HepG2 (cell line): Measurements from ENCODE around the gene MLN. TPM values are rescaled to one million over a fixed set of nuclear protein-coding genes. Genes with fewer than 3 reads are reported as not detected.

ENCODE experiments used
- ATAC-seq: fragments of 200-7000 bp; cut with Tn5 transposase; 3 replicates; pipeline ENCODE4 v1.9.1; 2020; ENCODE audit warnings: mild to moderate bottlenecking, moderate library complexity
- BruUV-seq: library from RNA; stranded (reverse); fragments of 400-500 nt; replicated peaks from 2 replicates; lab custom pipeline; 2021; lab: Mats Ljungman, UMichigan
- CTCF ChIA-PET: fragments of 300-600 bp; formaldehyde crosslinking; extraction: SDS; loops from one replicate; lab custom pipeline; 2021; ENCODE audit warnings: low total read pairs, inconsistent platforms, low intra/inter-chr PET ratio; lab: Yijun Ruan, JAX
- POLR2A ChIA-PET: fragments of 350-600 bp; sonication (Branson Sonifier 250); formaldehyde crosslinking; loops from one replicate; lab custom pipeline; 2020; ENCODE audit warnings: antibody characterized with exemption, inconsistent platforms; lab: Yijun Ruan, JAX
- DNase-seq: peaks from one replicate; pipeline ENCODE4 v3.0.0-alpha.2; 2015; ENCODE audit warnings: low spot score
- FAIRE-seq: peaks from 3 replicates; lab custom pipeline; 2011; peaks lifted over from hg19 to GRCh38; lab: Jason Lieb, UNC
- H2AFZ ChIP-seq: one replicate; pipeline ENCODE4 v1.6.1; 2011; ENCODE audit warnings: low read length, inconsistent platforms
- H3K27ac ChIP-seq: fragments of 300-600 bp; 3 replicates; pipeline ENCODE4 v1.8.0; 2011; ENCODE audit warnings: mixed run types, mild to moderate bottlenecking, mixed read lengths, low read length, inconsistent platforms; ENCODE audit not compliant: insufficient read depth; ENCODE audit errors: extremely low read length
- H3K27me3 ChIP-seq, 2 experiments: fragments of 200-600 bp in 1 of 2; 2 replicates in 1 of 2; 3 replicates in 1 of 2; pipeline versions ENCODE4 v1.6.0 to v1.8.0; 2011; ENCODE audit warnings: low read length in 2 of 2, mild to moderate bottlenecking in 2 of 2, moderate library complexity in 2 of 2, inconsistent platforms in 1 of 2; ENCODE audit not compliant: insufficient read depth in 2 of 2, control insufficient read depth in 1 of 2
- H3K36me3 ChIP-seq, 2 experiments: fragments of 200-600 bp in 1 of 2; replicated peaks in 1 of 2; 2 replicates in 1 of 2; 3 replicates in 1 of 2; pipeline versions ENCODE4 v1.5.1 to v1.8.0; 2011; ENCODE audit warnings: low read length in 2 of 2, inconsistent platforms in 1 of 2; ENCODE audit not compliant: insufficient read depth in 2 of 2, control insufficient read depth in 1 of 2
- H3K4me1 ChIP-seq: 2 replicates; pipeline ENCODE4 v1.5.1; 2012; ENCODE audit warnings: low read length, inconsistent platforms; ENCODE audit not compliant: insufficient read depth
- H3K4me2 ChIP-seq: 2 replicates; pipeline ENCODE4 v1.6.0; 2011; ENCODE audit warnings: low read depth, low read length, inconsistent platforms
- H3K4me3 ChIP-seq, 3 experiments: fragments of 200-600 bp in 1 of 3; sonication (generic), shearing (Covaris generic) in 1 of 3; replicated peaks in 1 of 3; 2 replicates each; pipeline ENCODE4 v1.5.1; 2011 to 2016; ENCODE audit warnings: low read length in 3 of 3, inconsistent platforms in 2 of 3, low read depth in 2 of 3, mild to moderate bottlenecking in 2 of 3, control low read depth in 1 of 3, mixed read lengths in 1 of 3; ENCODE audit not compliant: insufficient read depth in 1 of 3
- H3K79me2 ChIP-seq: one replicate; pipeline ENCODE4 v1.6.1; 2011; ENCODE audit warnings: low read length, inconsistent platforms; ENCODE audit not compliant: insufficient read depth
- H3K9ac ChIP-seq: 2 replicates; pipeline ENCODE4 v1.6.0; 2011; ENCODE audit warnings: mild to moderate bottlenecking, low read depth, low read length, inconsistent platforms; ENCODE audit not compliant: insufficient read depth
- H3K9me3 ChIP-seq: 2 replicates; pipeline ENCODE4 v1.5.1; 2012; ENCODE audit warnings: mild to moderate bottlenecking, low read length
- H4K20me1 ChIP-seq: 2 replicates; pipeline ENCODE4 v1.6.0; 2011; ENCODE audit warnings: inconsistent platforms, mild to moderate bottlenecking, low read length, moderate library complexity; ENCODE audit not compliant: insufficient read depth
- MED1 ChIP-seq: sonication (generic); formaldehyde crosslinking; IDR thresholded peaks from 2 replicates; pipeline ENCODE4 v1.4.0; 2020; ENCODE audit warnings: missing genetic modification reagents
- PHF20 ChIP-seq: sonication (generic); formaldehyde crosslinking; IDR thresholded peaks from 2 replicates; pipeline ENCODE4 v1.5.0; 2020; ENCODE audit warnings: mild to moderate bottlenecking, missing genetic modification reagents
- PITX1 ChIP-seq: sonication (generic); formaldehyde crosslinking; IDR thresholded peaks from 2 replicates; pipeline ENCODE4 v1.5.1; 2020; ENCODE audit warnings: mild to moderate bottlenecking, missing genetic modification reagents
- POGK ChIP-seq: sonication (generic); formaldehyde crosslinking; conservative IDR thresholded peaks from 2 replicates; pipeline ENCODE4 v1.8.0; 2022; ENCODE audit warnings: mild to moderate bottlenecking, moderate library complexity, missing genetic modification reagents
- SMYD3 ChIP-seq: sonication (generic); formaldehyde crosslinking; IDR thresholded peaks from 2 replicates; pipeline ENCODE4 v1.8.1; 2023; ENCODE audit warnings: mild to moderate bottlenecking, missing genetic modification reagents
- SOX13 ChIP-seq, 3 experiments: fragments of 450-650 bp in 1 of 3; sonication (generic) in 1 of 3; formaldehyde crosslinking in 1 of 3; IDR thresholded peaks in 2 of 3; conservative IDR thresholded peaks in 1 of 3; 2 replicates each; pipeline versions ENCODE4 v1.5.0 to v1.6.1; 2016 to 2020; ENCODE audit warnings: antibody characterized with exemption in 1 of 3, mild to moderate bottlenecking in 1 of 3, missing compliant biosample characterization in 1 of 3, missing genetic modification reagents in 1 of 3, moderate library complexity in 1 of 3
- SOX6 ChIP-seq, 2 experiments: fragments of 450-650 bp in 1 of 2; sonication (generic) in 1 of 2; formaldehyde crosslinking in 1 of 2; IDR thresholded peaks; 2 replicates each; pipeline versions ENCODE4 v1.4.0 to v1.6.1; 2017 to 2020; ENCODE audit warnings: antibody characterized with exemption in 1 of 2, mild to moderate bottlenecking in 1 of 2, missing genetic modification reagents in 1 of 2
- TCF7 ChIP-seq: sonication (generic); IDR thresholded peaks from 2 replicates; pipeline ENCODE4 v1.6.1; 2016; ENCODE audit warnings: antibody characterized with exemption, low read depth
- ZNF138 ChIP-seq: sonication (generic); formaldehyde crosslinking; IDR thresholded peaks from 2 replicates; pipeline ENCODE4 v1.5.0; 2020; ENCODE audit warnings: mild to moderate bottlenecking, low read depth, missing genetic modification reagents
- ZNF383 ChIP-seq: sonication (generic); formaldehyde crosslinking; IDR thresholded peaks from 2 replicates; pipeline ENCODE4 v1.4.0; 2020; ENCODE audit warnings: missing genetic modification reagents, mild to moderate bottlenecking, borderline replicate concordance
- ZNF570 ChIP-seq: sonication (generic); formaldehyde crosslinking; IDR thresholded peaks from 2 replicates; pipeline ENCODE4 v1.4.0; 2020; ENCODE audit warnings: mild to moderate bottlenecking, missing genetic modification reagents, borderline replicate concordance
- ZNF749 ChIP-seq: sonication (generic); formaldehyde crosslinking; IDR thresholded peaks from 2 replicates; pipeline ENCODE4 v1.8.0; 2022; ENCODE audit warnings: mild to moderate bottlenecking, missing genetic modification reagents, moderate library complexity, borderline replicate concordance
- WGBS: methylation state at CpG from one replicate; pipeline ENCODE4 v1.1.6; 2017; ENCODE audit warnings: low lambda C conversion rate; 5-methylcytosine and 5-hydroxymethylcytosine counted together
- in situ Hi-C: cut with HindIII; loops from 2 replicates; pipeline ENCODE4 v1.10.0; 2017; ENCODE audit warnings: low pct_unique_long_range_greater_than_20kb; ENCODE audit not compliant: extremely low pct_ligation_motif_present
- intact Hi-C: fragments of 100-400 bp; cut with micrococcal nuclease; formaldehyde crosslinking; loops from one replicate; pipeline ENCODE4 v1.10.0; 2022; ENCODE audit not compliant: unreplicated experiment
- polyA plus RNA-seq, 8 experiments: library from polyadenylated mRNA; depleted of rRNA in 3 of 8; stranded (reverse) in 7 of 8; unstranded in 1 of 8; fragments of >200 nt; fragmentation: Illumina TruSeq in 4 of 8; extraction: Trizol in 4 of 8; gene quantifications; 2 replicates each; pipeline versions ENCODE4 v1.2.1 to v1.2.3, GENCODE V29; 2011 to 2016; ENCODE audit warnings: low read depth in 4 of 8, missing spikeins in 1 of 8, mixed read lengths in 1 of 8; ENCODE audit not compliant: insufficient read depth in 1 of 8
- total RNA-seq, 5 experiments: library from RNA; depleted of rRNA; stranded (reverse); fragments of >200 nt; fragmentation: Illumina TruSeq; extraction: Trizol; gene quantifications; 2 replicates each; pipeline ENCODE4 v1.2.3, GENCODE V29; 2016; ENCODE audit warnings: low read depth in 1 of 5
- TF ChIP-seq, protein P1 (sequence below): sonication (generic); formaldehyde crosslinking; IDR thresholded peaks from 2 replicates; pipeline ENCODE4 v1.4.0; 2020; ENCODE audit warnings: missing genetic modification reagents
- TF ChIP-seq, protein P2 (sequence below): sonication (generic); formaldehyde crosslinking; IDR thresholded peaks from 2 replicates; pipeline ENCODE4 v1.8.0; 2022; ENCODE audit warnings: low read depth, missing genetic modification reagents

The MLN gene
- total and polyA plus RNA-seq, 2 of the 13 experiments (the other 11 are each of a cell fraction or from before 2014, with no cell fraction given), result not detected

DNA sequence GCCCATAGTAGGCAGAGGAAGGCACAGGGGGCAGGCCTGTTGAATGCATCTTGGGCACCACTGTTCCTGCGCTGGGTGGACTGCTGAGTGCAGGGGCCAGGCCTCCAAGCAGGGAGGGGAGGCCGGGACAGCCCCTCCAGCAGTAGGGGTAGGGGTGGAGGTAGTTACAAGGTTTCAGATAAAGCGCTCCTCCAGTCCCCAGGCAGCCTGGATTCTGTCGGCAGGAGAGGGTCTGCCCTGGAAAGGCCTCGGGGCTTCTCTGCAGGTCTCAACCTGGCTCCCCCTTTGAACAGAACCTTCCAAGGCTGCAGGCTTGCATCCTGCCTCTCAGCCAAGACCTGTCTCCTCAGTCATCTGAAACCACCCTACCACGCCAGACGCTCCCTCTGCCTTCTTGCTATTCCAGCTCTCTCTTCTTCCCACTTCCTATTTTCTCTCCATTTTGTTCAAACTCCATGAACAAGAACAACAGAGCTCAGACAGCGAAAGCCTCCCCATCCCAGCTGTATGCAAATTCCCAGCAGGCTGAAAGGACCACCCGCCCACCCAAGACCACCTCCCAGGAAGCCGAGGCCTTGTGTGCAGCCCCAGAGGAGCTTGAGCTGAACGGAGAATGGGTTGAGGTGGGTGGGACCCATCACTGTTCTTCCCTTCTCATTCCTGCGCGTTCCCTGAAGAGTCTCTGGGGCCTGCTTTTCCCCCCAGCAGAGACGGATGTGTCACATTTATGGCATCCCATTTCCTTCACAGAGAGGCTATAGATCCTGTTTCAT, 1.4 kb downstream of the MLN start:
- in situ Hi-C loops (no loop called here), intact Hi-C loops (no loop called here)
- H4K20me1 ChIP-seq, result no peaks in the 10 kb centered on the region; the same call in 1 of the 2 replicates
- no peak overlapping the region for H3K4me2 ChIP-seq
- no peaks in the 10 kb centered on the region for H3K9me3 ChIP-seq
- CTCF ChIA-PET, result no interaction called here
- FAIRE-seq (no peak), DNase-seq (no peak), ATAC-seq (no peak)
- no peaks in the 10 kb centered on the region for H3K79me2 ChIP-seq
- POLR2A ChIA-PET, result no interaction called here
- WGBS, result 41% methylated on average over 13 of the region's 14 CpGs
- H3K9ac ChIP-seq, result no peak overlapping the region
- no peaks in the 10 kb centered on the region for H3K36me3 ChIP-seq
- no peak for TF ChIP-seq POGK (CRISPR knock-in tag)
- no peak for TF ChIP-seq SOX13 (IDR thresholded peaks at IDR 0.05)
- TF ChIP-seq SOX13 (CRISPR knock-in tag; conservative IDR thresholded peaks at IDR 0.05 in 1 of 2, IDR thresholded peaks at IDR 0.05 in 1 of 2), result no peak
- TF ChIP-seq, protein P1, sequence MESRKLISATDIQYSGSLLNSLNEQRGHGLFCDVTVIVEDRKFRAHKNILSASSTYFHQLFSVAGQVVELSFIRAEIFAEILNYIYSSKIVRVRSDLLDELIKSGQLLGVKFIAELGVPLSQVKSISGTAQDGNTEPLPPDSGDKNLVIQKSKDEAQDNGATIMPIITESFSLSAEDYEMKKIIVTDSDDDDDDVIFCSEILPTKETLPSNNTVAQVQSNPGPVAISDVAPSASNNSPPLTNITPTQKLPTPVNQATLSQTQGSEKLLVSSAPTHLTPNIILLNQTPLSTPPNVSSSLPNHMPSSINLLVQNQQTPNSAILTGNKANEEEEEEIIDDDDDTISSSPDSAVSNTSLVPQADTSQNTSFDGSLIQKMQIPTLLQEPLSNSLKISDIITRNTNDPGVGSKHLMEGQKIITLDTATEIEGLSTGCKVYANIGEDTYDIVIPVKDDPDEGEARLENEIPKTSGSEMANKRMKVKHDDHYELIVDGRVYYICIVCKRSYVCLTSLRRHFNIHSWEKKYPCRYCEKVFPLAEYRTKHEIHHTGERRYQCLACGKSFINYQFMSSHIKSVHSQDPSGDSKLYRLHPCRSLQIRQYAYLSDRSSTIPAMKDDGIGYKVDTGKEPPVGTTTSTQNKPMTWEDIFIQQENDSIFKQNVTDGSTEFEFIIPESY (CRISPR knock-in tag), result no peak
- no peak for TF ChIP-seq ZNF383 (CRISPR knock-in tag)
- TF ChIP-seq, protein P2, sequence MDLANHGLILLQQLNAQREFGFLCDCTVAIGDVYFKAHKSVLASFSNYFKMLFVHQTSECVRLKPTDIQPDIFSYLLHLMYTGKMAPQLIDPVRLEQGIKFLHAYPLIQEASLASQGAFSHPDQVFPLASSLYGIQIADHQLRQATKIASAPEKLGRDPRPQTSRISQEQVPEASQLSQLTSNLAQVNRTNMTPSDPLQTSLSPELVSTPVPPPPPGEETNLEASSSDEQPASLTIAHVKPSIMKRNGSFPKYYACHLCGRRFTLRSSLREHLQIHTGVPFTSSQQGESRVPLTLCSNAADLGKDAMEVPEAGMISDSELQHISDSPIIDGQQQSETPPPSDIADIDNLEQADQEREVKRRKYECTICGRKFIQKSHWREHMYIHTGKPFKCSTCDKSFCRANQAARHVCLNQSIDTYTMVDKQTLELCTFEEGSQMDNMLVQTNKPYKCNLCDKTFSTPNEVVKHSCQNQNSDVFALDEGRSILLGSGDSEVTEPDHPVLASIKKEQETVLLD (CRISPR knock-in tag), result no peak
- no peak for TF ChIP-seq TCF7
- no peak for TF ChIP-seq SMYD3 (CRISPR knock-in tag)
- TF ChIP-seq SOX6 (IDR thresholded peaks at IDR 0.05), result no peak
- TF ChIP-seq SOX6 (CRISPR knock-in tag; IDR thresholded peaks at IDR 0.05), result no peak
- TF ChIP-seq ZNF138 (CRISPR knock-in tag), result no peak
- no peak for TF ChIP-seq PITX1
- TF ChIP-seq ZNF749 (CRISPR knock-in tag), result no peak
- no peak for TF ChIP-seq PHF20 (CRISPR knock-in tag)
- no peak for TF ChIP-seq MED1 (CRISPR knock-in tag)
- no peak for TF ChIP-seq ZNF570
- H3K27ac ChIP-seq, result no peak overlapping the region
- H3K4me3 ChIP-seq, result no peak overlapping the region
- H3K27me3 ChIP-seq, result peaks cover 10 to 83% of the 10 kb centered on the region in 2 experiments; a peak in 3 of 5 replicates
- no peaks in the 10 kb centered on the region for H3K4me1 ChIP-seq
- BruUV-seq, result no TSS peak
- H2AFZ ChIP-seq, result no peak overlapping the region
